Muscle of leg (tissue), 11 donors: ENCODE results near the gene RNF10. TPM values are rescaled to one million over a fixed set of nuclear protein-coding genes. Genes with fewer than 3 reads are reported as not detected.

ENCODE experiments used
- DNase-seq: peaks from one replicate; pipeline ENCODE4 v3.0.0; 2013
- H3K27ac ChIP-seq: one replicate; pipeline ENCODE4 v1.5.1; 2013; ENCODE audit warnings: mild to moderate bottlenecking, low read length, control low read depth
- H3K27me3 ChIP-seq: one replicate; pipeline ENCODE4 v1.6.1; 2013; ENCODE audit warnings: low read length; ENCODE audit not compliant: control insufficient read depth, insufficient read depth
- H3K36me3 ChIP-seq: one replicate; pipeline ENCODE4 v1.6.1; 2013; ENCODE audit warnings: low read length; ENCODE audit not compliant: control insufficient read depth, insufficient read depth
- H3K4me1 ChIP-seq: one replicate; pipeline ENCODE4 v1.6.1; 2013; ENCODE audit warnings: low read length; ENCODE audit not compliant: control insufficient read depth, insufficient read depth
- H3K4me3 ChIP-seq: one replicate; pipeline ENCODE4 v1.5.1; 2013; ENCODE audit warnings: low read length, control low read depth
- H3K9me3 ChIP-seq: replicated peaks from 2 replicates; pipeline ENCODE4 v1.6.1; 2013; ENCODE audit warnings: low read depth, low read length; ENCODE audit not compliant: control insufficient read depth
- WGBS: methylation state at CpG from one replicate; pipeline ENCODE4 v1.1.5; 2013; ENCODE audit warnings: missing lambda C conversion rate; ENCODE audit not compliant: insufficient coverage; 5-methylcytosine and 5-hydroxymethylcytosine counted together
- polyA plus RNA-seq, 8 donors: library from polyadenylated mRNA; unstranded; fragments of 120-200 nt; gene quantifications; one replicate each; pipeline versions ENCODE4 v1.2.1 to v1.2.3, GENCODE V29; 2013; ENCODE audit warnings: inconsistent platforms in 1 of 8, low replicate concordance in 1 of 8; ENCODE audit not compliant: insufficient read length in 8 of 8, insufficient read depth in 1 of 8
- total RNA-seq: library from RNA; stranded (reverse); fragments of 120-200 nt; gene quantifications from one replicate; pipeline ENCODE4 v1.2.4, GENCODE V29; 2013

The RNF10 gene
- total and polyA plus RNA-seq, 9 donors, result 80.8 to 203 (median 163) TPM

DNA sequence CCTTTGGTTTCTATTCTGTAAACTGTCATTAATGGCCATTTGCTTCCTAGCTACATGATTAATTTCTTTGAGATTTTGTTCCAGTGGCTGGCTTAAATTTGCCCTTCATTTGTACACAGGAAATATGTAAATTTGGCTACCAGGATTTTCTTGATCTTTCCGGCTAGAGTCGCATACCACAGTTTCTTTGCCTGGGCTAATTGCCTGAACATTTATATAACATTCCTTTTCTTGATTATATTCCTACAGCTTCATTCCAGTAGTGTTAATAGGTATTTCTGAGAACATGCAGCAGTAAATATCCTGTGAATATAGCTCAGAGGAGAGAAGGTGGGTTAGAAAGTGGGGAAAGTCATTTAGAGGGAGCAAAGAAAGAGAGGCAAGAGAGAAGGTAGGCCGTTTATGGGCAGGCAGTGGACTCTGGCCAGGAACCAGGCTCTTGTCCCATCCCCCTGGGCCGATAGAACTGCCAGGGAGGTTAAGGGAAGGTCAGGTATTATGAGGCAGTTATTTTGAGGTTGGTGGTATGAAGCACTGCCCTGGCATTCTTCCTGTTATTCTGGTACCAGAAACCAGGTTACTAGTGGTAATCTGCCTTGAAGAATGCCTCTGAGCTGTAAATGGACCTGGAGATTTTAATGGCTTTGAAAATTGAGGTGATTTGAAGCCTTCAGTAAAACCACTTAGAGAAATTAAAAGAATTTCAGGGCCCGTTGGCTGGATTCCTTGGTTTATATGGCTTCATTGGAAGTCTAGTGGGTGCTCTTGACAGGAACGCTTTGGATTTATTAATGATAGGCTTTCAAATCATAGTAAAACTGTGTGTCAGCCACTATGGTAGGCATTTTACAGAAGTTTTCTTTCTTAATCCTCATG, 4.4 kb downstream of the RNF10 start:
- peak; percentile 53 for DNase-seq
- Histone ChIP-seq H3K4me3 (no peak overlapping the region), H3K9me3 (no peaks in the 10 kb centered on the region), H3K27me3 (no peaks in the 10 kb centered on the region), H3K36me3 (peaks cover 20% of the 10 kb centered on the region), H3K4me1 (peaks cover 33% of the 10 kb centered on the region), H3K27ac (peak overlapping the region; percentile 84)
- WGBS, result 20% methylated on average over 2 of the region's 6 CpGs

DNA sequence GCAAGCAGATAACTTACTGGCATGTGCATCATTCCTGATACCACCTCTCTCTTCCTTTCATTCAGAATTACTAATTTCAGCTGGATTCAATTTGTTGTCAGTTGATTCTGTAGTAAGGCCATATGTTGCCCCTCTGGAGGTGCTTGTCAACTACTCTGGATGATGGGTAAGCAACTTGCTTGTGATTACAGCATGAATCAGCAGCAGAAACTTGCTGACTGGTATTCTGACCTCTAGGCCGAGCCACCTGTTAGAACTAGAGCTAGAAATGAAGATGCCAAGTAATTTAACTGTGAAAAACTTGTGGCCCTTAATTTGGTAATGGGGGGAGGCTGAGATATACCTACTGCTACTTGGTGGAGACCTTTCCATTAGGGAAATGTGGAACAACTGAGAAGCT, 5.1 kb downstream of the RNF10 start:
- H3K27ac ChIP-seq, result peak overlapping the region; percentile 57
- peak; percentile 40 for DNase-seq
- no peak overlapping the region for H3K4me3 ChIP-seq
- no peaks in the 10 kb centered on the region for H3K27me3 ChIP-seq
- H3K4me1 ChIP-seq, result peaks cover 33% of the 10 kb centered on the region
- 40% methylated on average over 1 of the region's 1 CpG for WGBS
- no peaks in the 10 kb centered on the region for H3K9me3 ChIP-seq
- H3K36me3 ChIP-seq, result peaks cover 20% of the 10 kb centered on the region

DNA sequence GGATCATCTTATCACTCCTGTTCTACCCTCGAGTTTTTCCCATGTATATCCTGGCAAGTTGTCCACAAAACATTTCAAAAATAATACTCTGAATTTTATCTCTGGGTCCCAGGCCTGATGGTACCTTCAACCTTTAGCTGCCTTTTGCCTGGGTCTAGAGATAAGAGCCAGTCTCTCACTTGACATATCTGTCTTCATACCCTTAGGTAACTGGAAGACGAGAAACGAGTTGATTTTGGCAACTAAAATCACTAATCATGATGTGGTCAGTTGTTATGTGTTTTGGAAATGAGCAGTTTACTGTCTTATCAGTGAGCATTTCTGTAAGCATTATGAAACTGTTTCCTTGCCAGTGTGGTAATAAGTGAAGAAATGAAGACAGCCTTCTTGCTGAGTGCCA, 6.3 kb downstream of the RNF10 start:
- Histone ChIP-seq H3K27ac (no peak overlapping the region), H3K36me3 (peaks cover 20% of the 10 kb centered on the region), H3K27me3 (no peaks in the 10 kb centered on the region), H3K9me3 (no peaks in the 10 kb centered on the region), H3K4me1 (peaks cover 33% of the 10 kb centered on the region), H3K4me3 (no peak overlapping the region)
- WGBS, result 67% methylated on average over 1 of the region's 3 CpGs
- no peak for DNase-seq

DNA sequence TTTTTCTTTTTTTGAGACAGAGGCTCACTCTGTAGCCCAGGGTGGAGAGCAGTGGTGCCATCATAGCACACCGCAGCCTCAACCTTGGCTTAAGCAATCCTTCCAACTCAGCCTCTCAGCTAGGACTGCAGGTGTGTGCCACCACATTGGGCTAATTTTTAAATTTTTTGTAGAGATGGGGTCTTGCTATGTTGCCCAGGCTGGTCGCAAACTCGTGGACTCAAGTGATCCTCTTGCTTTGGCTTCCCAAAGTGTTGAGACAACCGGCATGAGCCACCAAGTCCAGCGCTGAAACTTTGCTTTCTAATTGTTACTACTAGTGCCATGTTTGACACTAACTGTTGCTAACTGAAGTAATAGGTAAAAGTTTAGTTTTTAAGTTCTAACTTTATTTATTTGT, 8.0 kb downstream of the RNF10 start:
- Histone ChIP-seq H3K27me3 (no peaks in the 10 kb centered on the region), H3K9me3 (no peaks in the 10 kb centered on the region), H3K4me1 (peaks cover 21% of the 10 kb centered on the region), H3K27ac (no peak overlapping the region), H3K4me3 (no peak overlapping the region), H3K36me3 (peaks cover 28% of the 10 kb centered on the region)
- DNase-seq, result no peak
- no CpG with 5 or more reads among the region's 5 CpGs for WGBS

DNA sequence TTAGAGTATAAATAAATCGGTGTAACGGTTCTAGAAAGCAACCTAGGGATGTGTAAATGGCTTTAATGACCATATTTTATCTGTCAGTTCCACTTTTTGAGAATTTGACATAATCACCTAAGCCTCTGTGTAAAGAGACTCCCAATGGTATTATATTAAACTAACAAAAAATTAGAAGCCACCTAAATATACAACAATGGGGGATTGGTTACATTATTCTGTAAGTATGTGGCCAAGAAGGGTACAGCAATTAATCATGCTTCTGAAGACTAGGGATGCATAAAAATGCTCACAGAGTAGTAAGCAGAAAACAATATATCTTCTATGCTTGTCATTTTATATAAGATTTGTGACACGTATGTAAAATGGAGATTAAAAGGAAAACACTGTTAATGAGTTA, 10.5 kb downstream of the RNF10 start:
- no peak overlapping the region for H3K4me3 ChIP-seq
- peaks cover 39% of the 10 kb centered on the region for H3K36me3 ChIP-seq
- no peaks in the 10 kb centered on the region for H3K9me3 ChIP-seq
- no peaks in the 10 kb centered on the region for H3K27me3 ChIP-seq
- peaks cover 7% of the 10 kb centered on the region for H3K4me1 ChIP-seq
- no peak for DNase-seq
- no CpG with 5 or more reads among the region's 3 CpGs for WGBS
- H3K27ac ChIP-seq, result no peak overlapping the region

DNA sequence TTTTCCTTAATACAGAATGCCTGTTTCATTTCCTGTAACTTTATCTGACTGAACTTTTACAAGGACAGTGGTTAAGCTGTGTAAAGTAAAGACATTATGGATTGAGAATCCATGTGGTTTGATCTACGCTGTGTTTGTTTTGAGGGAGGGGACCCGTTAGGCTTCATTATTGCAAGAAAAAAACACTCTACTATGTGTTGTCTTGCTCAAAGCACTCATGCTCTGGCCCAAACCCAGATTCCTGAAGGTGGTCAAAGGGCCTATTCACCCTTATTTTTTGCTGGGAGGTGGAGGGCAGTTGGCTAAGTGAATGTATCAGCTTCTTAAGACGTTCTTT, 11.9 kb downstream of the RNF10 start:
- Histone ChIP-seq H3K4me3 (no peak overlapping the region), H3K36me3 (peaks cover 41% of the 10 kb centered on the region), H3K27me3 (no peaks in the 10 kb centered on the region), H3K4me1 (peaks cover 2% of the 10 kb centered on the region), H3K27ac (no peak overlapping the region), H3K9me3 (no peaks in the 10 kb centered on the region)
- no peak for DNase-seq
- 80% methylated on average over 1 of the region's 3 CpGs for WGBS

DNA sequence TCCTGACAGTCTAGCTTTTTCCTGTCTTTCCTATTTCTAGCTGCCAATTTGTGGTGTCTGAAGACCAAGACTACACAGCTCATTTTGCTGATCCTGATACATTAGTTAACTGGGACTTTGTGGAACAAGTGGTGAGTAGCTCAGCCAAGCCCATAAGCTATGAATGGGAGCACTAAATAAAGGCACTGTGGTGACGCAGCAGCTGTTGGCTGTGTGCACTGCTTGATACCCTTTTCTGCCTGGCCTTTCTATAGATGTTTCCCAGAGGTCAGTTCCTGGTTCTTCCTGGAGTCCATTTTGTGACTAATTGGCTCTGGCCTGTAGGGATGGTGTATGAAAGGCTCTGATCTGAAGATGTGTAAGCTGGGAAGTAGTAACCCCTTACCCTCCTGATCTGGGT, 20.5 kb downstream of the RNF10 start:
- H3K4me3 ChIP-seq, result no peak overlapping the region
- H3K9me3 ChIP-seq, result no peaks in the 10 kb centered on the region
- WGBS, result no CpG with 5 or more reads among the region's 1 CpG
- no peaks in the 10 kb centered on the region for H3K27me3 ChIP-seq
- peak; percentile 40 for DNase-seq
- peak overlapping the region; percentile 75 for H3K27ac ChIP-seq
- H3K4me1 ChIP-seq, result peaks cover 7% of the 10 kb centered on the region
- peaks cover 57% of the 10 kb centered on the region for H3K36me3 ChIP-seq

DNA sequence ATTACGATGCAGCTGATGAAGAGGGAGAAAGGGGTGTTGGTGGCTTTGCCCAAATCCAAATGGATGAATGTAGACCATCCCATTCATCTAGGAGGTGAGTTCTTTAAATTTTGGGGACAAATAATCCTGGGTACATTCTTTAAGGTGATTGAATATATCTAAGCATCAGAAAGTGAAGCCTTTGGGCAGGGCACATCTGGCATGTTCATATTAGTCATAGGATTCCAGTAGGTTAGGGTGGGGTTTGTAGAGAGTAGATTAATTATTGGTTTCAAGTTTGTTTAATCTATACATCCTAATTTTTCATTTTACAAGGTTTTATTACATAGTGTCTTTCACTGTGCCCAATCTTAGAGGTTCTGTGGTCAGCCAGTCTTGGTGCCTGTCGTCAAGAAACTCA, 23.4 kb downstream of the RNF10 start:
- Histone ChIP-seq H3K9me3 (no peaks in the 10 kb centered on the region), H3K36me3 (peaks cover 62% of the 10 kb centered on the region), H3K27ac (no peak overlapping the region), H3K4me1 (peaks cover 3% of the 10 kb centered on the region), H3K27me3 (no peaks in the 10 kb centered on the region), H3K4me3 (no peak overlapping the region)
- 100% methylated on average over 2 of the region's 2 CpGs for WGBS
- DNase-seq, result no peak

DNA sequence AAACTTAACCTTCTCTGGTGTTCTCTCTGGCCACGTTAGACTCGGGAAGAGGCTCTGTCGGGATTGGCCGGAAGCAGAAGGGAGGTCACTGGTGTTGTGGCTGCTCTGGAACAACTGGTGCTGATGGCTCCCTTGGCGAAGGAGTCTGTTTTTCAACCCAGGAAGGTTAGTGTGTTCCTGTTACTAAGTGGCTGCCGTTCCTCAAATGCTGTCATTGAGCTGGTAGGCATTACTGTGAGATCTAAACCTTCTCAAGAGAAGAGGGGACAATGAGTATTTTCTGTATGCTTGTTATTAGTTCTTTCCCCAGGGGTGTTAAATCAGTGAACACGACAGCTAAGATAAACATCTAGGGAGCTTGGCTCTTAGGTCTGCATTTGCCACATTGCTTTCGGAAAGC, 28.8 kb downstream of the RNF10 start:
- Histone ChIP-seq H3K9me3 (no peaks in the 10 kb centered on the region), H3K36me3 (peaks cover 69% of the 10 kb centered on the region), H3K27me3 (no peaks in the 10 kb centered on the region), H3K4me1 (no peaks in the 10 kb centered on the region), H3K27ac (no peak overlapping the region), H3K4me3 (no peak overlapping the region)
- DNase-seq, result no peak
- WGBS, result 81% methylated on average over 7 of the region's 8 CpGs

DNA sequence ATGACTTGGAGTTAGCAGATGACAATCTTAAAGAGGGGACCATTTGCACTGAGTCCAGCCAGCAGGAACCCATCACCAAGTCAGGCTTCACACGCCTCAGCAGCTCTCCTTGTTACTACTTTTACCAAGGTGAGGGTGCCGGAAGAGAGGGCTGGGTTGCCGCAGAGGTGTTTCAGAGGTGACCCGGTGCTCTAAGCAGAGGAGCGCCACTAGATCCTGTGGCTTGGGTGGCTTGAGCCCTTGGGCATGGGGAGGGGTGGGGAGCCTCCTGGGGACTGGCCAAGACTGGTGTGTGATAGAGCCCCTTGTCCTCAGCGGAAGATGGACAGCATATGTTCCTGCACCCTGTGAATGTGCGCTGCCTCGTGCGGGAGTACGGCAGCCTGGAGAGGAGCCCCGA, 29.3 kb downstream of the RNF10 start:
- Histone ChIP-seq H3K27ac (no peak overlapping the region), H3K4me3 (no peak overlapping the region), H3K4me1 (no peaks in the 10 kb centered on the region), H3K27me3 (no peaks in the 10 kb centered on the region), H3K9me3 (no peaks in the 10 kb centered on the region), H3K36me3 (peaks cover 73% of the 10 kb centered on the region)
- no peak for DNase-seq
- WGBS, result 100% methylated on average over 6 of the region's 11 CpGs

DNA sequence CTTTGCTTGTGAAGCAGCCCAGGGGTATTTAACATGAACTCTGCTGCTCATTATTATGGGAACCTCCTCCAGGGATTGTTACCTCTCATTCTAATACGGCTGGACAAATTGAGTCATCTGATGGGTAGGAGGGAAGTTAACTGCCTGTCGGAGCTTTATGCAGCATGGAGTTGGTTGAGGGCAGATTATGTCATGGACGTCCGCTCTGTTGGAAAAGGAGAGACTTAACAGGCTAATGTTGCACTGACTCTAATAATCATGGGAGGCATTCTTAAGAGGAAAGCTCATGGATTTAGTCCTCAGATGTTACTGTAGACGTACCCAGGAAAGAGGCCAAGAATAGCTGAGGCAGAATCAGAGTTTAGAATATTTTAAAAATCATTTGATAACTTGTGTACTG, 37.1 kb downstream of the RNF10 start:
- Histone ChIP-seq H3K4me1 (no peaks in the 10 kb centered on the region), H3K36me3 (peaks cover 78% of the 10 kb centered on the region)

More for the DNA sequence above, 37.1 kb downstream of the RNF10 start:
- WGBS, result 71% methylated on average over 3 of the region's 5 CpGs
- Histone ChIP-seq H3K27me3 (no peaks in the 10 kb centered on the region), H3K4me3 (no peak overlapping the region), H3K9me3 (no peaks in the 10 kb centered on the region), H3K27ac (no peak overlapping the region)
- DNase-seq, result no peak
